HL-60 (cell line): ENCODE data around the gene GATA1.

Experiments
- GABPA ChIP-seq: IDR thresholded peaks from 2 replicates; pipeline ENCODE4 v1.6.1; 2012; ENCODE audit warnings: low read depth
- POLR2AphosphoS5 ChIP-seq: IDR thresholded peaks from 2 replicates; pipeline ENCODE4 v1.6.1; 2012; ENCODE audit warnings: low read depth
- TF ChIP-seq, protein P1 (sequence below): IDR thresholded peaks from one replicate; pipeline ENCODE4 v1.5.1; 2011; ENCODE audit warnings: low read length, control low read depth, inconsistent platforms; ENCODE audit not compliant: insufficient read depth

GRCh38 chrX:48784726-48785125, 1.7 kb upstream of the GATA1 start:
- TF ChIP-seq, protein P1, sequence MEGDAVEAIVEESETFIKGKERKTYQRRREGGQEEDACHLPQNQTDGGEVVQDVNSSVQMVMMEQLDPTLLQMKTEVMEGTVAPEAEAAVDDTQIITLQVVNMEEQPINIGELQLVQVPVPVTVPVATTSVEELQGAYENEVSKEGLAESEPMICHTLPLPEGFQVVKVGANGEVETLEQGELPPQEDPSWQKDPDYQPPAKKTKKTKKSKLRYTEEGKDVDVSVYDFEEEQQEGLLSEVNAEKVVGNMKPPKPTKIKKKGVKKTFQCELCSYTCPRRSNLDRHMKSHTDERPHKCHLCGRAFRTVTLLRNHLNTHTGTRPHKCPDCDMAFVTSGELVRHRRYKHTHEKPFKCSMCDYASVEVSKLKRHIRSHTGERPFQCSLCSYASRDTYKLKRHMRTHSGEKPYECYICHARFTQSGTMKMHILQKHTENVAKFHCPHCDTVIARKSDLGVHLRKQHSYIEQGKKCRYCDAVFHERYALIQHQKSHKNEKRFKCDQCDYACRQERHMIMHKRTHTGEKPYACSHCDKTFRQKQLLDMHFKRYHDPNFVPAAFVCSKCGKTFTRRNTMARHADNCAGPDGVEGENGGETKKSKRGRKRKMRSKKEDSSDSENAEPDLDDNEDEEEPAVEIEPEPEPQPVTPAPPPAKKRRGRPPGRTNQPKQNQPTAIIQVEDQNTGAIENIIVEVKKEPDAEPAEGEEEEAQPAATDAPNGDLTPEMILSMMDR: no peak
- TF ChIP-seq POLR2AphosphoS5 (no peak), GABPA (no peak)
